Hematopoietic multipotent progenitor cell treated with erythropoietin and hydrocortisone succinate and interleukin-3 and kit ligand, for 17 days (in vitro differentiated cells): ENCODE data around the gene RHBG.
"Not testable (repeated sequence)": the region's sequence is repeated elsewhere in the genome, so short reads cannot be mapped to it uniquely, and the experiment has no call there.

ENCODE experiments used
- DNase-seq: peaks from one replicate; pipeline ENCODE4 v3.0.0-alpha.2; 2015; ENCODE audit warnings: low spot score

Gene RHBG

DNA sequence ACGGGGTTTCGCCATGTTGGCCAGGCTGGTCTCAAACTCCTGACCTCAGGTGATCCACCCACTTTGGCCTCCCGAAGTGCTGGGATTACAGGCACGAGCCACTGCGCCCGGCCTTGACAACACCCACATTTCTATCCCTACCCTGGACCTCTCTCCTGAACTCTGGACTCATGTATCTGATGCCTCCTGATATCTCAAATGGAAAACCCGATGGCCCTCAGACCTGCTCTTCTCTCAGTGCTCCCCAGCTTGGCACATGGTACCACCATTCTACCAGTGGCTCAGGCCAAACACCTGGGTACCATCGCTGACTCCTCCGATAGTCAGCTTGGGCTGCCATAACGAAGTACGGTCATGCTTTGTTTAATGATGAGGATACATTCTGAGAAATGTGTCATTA, 8.5 kb upstream of the RHBG start:
- no peak for DNase-seq

DNA sequence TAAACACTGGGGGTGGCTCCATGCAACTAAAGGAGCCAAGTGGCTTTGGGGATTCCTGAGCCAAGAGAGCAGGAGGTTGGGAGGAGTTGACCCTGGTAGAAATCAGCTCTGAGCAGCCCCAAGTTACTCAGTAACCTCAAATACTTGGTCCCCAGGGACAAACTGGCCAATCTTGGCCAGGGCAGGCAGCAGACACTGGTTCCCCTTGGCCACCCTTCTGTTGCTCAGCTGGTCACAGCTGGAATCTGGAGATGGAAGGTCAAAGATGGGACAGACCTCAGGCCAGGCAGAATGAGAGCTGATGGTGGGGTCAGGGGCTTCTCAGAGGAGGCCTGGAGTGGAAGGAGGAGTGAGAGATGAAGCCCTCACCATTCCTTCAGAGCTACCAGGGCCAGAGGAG, 3.3 kb upstream of the RHBG start:
- no peak for DNase-seq

DNA sequence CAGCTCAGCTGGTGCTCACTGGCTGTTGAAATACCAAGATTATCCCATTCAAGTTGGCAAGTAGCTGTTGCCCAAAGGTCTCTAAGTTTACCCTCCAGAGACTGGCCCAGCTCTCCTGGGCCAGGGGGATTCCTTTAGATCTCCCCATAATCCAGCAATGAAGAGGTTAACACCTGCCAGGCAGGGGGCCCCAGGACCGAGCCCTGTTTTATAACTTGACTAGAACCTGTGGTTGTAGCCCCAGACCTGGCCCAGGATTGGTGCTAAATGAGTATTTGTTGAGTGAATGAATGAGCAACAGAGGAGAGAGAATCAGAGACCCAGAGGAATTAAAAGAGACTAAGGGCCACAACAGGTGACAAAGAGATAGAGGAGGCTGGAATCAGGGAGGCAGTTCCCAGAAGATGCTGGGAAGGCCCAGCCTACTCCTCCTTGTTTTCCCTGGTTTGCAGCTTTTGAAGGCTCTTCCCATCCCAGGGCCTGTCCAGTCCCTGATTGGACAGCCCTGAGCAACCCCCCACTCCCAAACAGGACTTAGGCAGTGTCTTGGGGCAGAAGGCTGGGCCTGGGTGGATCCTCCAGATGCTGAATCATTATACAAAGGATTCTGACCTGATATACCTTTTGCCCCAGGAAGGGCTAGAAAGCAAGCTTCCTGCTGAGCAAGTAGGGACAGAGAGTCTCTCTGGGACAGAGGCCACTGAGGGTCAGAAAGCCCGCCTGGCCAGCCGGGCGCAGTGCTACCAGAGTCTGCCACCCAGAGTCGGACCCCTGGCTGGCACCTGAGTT, 2.4 kb upstream of the RHBG start:
- DNase-seq = no peak

DNA sequence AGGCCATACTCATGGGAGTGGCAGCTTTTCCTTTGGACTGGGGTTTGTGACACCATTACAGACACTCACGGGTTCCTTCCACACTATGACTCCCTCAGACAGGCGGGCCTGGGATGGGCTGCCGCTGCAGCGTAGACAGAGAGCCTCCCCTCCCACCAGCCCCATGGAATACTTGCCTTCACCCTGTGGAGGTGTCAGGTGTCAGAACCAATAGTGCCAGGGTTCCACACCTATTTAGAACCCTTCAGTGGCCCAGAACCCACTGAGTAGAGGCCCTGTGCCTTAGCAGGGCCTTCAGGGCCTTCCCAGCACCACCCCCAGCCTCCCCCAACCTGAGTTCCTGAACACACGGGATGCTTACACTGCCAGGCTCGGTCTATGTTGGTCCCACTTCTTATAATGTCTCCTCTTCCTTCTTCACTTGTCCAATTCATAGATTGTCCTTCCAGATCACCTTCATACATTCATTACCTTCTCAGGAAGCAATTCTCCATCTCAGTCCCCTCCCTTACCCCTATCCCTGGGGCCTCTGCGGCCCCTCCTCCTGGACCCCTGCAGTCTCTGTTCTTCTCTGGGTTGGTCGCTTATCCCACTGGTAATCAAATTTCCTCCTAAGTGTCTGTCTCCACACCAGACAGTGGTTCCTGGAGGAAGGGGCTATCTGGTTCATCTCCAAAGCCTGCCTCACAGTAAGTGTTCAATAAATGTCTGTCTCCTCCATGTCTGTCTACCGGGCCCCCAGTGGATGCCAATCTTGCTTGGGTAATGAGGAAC, 1.4 kb upstream of the RHBG start:
- no peak for DNase-seq

DNA sequence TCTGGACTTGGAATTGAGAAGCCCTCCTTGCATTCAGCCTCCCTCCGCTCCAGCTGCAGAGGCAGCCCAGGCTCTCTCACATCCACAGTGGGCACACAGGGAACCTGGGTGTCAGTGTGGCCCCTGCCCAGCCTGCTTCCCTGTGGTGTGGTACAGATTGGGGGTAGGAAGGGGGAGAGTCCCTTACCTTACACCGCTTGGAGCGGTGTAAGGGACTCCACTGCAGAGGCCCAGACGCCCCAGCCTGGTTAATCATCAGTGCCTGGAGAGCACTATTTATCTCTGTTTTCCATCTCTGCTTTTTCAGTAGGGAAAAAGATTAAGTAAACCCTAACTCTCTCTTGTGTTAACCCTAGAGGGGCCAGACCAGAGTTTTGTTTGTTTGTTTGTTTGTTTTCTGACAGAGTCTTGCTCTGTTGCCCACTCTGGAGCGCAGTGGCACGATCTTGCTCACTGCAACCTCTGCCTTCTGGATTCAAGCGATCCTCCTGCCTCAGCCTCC, 803 bp upstream of the RHBG start:
- DNase-seq = no peak

DNA sequence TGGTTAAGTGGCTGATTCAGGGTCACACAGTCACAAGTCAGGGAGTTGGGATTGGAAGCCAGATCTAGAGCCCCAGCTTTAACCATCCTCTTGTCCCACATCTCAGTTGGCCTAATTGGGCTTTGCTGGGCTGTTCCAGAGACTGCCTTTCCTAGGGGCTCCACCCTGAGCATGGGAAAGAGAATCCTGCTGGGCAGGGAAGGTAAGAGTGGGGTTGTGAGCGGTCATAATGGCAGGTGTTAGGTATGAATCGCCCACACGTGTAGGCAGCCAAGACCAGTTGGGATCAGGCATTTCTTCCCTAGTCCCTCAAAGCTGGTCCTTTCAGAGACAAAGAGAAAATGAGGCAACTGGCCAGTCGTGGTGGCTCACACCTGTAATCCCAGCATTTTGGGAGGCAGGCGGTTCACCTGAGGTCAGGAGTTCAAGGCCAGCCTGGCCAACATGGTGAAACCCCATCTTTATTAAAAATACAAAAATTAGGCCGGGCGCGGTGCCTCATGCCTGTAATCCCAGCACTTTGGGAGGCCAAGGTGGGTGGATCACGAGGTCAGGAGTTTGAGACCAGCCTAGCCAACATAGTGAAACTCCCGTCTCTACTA, 775 bp downstream of the RHBG start:
- DNase-seq = not testable (repeated sequence)

DNA sequence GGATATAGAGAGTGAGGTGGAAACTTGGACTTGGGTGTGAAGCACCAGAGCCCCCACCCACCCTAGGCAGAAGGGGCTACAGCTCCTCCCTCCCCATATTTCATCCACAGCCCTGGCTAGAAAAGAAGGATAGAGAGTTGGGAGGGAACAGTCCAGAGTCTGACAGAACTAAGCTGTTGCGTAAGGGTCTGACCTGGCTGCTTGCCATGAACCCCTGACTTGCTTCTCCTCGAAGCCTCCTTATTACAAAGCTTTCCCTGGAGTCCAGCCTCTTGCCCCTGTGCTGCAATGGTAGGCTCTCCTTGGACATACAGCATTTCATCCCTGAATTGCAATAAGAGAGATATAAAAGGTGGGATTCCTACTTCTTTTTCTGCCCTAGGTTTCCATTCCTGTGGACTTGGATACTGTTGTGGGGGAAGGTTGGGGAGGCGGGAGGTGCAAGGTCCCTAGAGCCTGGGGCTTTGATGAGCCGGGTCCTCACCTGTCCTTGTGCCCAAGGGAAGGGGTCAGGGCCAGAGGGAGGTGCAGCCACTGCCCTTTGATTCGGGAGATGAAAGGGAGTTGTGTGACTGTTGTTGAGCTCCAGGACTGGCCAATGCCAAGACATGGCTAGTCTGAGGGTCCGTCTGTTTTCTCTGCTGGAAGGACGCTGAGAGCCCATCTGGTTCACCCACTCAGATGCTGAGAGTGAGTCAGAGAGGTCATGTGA, 2.7 kb downstream of the RHBG start:
- DNase-seq = no peak

DNA sequence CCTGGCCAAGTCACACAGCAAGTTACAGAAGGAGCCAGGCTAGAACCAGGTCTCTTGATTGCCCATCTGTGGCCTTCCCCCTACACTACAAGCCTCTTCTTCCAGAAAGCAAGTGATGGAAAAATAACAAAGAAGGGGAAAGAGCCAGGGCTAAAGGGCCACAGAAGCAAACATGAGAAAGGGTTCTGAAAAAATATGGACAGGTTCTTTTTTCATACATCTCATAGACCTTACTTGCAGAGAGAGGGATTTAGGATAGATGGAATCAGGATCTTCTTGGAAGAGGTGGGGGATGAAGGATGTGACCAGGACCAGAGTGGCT, 3.2 kb downstream of the RHBG start:
- no peak for DNase-seq

DNA sequence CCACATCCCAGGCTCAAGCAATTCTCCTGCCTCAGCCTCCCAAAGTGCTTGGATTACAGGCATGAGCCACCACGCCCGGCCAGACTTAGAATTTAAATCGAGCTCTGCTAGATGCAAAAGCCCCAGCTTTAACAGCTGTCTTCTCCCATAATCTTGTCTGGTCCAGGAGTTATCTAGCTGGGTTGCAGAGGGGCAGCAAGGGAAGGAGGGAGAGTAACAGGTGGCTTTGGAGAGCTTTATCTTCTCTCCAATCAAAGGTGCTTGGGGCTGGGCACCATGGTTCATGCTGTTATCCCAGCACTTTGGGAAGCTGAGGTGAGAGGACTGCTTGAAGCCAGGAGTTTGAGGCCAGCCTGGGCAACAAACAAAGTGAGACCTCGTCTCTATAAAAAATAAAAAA, 3.9 kb downstream of the RHBG start:
- no peak for DNase-seq

DNA sequence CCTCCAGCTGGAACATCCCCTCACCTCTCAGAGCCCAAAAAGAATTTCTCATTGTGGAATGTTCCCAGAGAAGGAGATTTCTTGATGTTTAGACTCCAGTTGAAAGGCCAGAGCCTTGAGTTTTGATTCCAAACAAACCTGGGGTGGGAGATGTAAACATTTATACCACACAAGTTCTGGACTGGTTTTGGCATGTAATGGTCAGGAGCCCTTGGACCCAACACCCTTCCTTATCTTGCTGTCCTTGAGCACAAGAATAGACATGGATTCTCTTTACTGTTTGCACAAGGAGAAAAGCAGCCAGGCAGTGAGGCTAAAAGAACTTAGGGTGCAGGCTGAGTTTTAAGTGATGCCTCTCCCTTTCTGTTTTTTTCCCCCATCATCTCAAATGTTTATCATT, 4.5 kb downstream of the RHBG start:
- no peak for DNase-seq

DNA sequence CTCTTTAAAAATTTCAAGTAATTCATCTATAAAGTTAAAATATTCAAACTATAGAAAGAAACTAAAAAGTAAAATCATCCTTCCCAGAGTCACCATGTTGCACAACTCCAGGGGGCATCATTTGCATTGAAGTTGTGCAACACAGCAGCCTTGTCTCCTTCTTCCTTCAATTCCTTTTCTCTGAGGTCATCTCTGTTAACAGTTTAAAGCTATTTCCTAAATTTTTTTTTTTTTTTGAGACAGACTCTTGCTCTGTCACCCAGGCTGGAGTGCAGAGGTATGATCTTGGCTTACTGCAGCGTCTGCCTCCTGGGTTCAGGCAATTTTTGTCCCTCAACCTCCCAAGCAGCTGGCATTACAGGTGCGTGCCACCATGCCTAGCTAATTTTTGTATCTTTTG, 7.1 kb downstream of the RHBG start:
- no peak for DNase-seq

DNA sequence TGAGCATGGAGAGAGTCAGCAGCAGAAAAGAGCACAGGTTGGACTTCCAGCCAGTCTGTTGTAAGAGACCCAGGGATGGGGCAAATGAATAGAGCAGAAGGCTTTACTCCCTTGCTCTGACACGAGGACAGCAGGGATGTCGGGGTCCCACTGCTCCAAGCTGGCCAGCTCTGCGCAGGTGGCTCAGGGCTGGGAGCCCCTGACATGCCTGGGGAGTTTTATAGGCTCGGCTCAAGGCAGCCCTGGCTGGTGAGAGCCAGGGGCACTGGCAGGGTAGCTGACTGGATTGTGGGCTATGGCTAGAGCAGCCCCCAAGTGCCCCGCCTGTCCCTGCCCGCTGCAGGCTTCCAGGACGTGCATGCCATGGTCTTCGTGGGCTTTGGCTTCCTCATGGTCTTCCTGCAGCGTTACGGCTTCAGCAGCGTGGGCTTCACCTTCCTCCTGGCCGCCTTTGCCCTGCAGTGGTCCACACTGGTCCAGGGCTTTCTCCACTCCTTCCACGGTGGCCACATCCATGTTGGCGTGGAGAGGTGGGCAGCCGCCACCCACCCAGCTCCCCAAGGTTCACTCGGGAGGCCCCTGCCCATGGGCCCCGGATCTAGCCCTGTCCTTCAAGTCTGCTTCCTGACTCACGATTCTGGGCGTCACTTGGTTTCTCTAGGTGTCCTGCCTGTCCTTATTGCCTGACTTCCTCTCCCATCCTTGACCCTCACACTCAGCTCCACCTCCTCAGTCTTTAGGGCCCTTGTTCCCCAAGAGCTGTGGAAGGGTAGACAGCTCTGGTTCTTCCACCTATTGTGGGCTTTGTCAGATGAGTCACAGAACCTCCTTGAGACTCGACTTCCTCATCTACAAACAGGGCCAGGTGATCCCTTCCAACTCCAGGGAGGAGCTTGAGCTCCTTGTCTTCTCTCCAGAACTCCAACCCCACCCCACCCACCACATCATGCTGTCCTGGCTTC, 8.2 kb downstream of the RHBG start:
- no peak for DNase-seq

DNA sequence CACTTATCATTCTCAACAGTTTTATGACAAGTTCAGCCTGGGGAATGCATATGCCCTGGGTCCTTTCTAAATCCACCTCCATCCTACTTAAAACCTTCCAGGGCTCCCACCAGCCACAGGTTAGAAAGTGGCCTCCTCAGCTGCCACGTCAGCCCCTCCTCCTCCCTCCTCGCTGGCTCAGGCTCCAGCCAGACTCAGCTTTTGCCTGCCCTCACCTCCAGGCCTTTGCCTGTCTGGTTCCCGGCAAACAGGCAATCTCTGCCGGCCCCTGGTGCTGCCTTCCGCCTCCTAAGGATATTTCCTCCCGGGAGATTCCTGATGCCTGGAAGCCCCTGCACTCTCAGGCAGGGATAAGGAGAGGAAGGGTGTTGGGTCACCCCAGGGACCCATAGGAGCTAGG, 9.5 kb downstream of the RHBG start:
- no peak for DNase-seq

DNA sequence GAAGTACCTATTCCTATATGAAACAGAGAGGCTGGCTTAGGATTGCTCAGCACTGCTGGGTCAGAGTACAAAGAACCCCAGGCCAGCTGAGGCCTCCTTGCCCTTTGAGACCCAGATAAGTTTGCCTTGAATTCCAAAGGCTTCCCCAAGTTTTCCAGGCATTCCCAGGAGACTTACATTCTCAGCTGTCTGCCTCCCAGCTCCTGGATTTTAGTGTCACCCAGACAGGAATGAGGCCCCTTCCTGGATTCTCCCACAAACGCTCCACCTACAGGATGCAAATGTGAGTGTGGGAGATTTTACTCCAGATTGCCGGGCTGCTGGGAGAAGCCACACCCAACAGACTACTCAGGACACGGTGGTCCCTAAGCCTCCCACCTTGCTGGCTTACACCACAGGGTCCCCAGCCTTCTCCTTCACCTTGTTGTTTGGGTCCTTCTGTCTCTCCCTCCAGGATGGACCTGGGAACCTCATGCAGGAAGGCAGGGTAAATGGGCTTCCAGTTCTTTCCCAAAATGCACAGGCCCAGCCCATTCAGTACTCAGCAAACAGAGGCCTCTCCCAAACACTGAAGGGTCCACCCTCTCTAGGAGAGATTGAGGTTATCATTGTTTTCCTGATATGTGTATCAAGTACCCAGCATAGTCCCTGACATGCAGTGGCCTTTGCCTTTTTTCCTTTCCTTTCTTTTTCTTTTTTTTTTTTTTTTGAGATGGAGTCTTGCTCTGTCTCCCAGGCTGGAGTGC, 10.6 kb downstream of the RHBG start:
- DNase-seq = no peak

DNA sequence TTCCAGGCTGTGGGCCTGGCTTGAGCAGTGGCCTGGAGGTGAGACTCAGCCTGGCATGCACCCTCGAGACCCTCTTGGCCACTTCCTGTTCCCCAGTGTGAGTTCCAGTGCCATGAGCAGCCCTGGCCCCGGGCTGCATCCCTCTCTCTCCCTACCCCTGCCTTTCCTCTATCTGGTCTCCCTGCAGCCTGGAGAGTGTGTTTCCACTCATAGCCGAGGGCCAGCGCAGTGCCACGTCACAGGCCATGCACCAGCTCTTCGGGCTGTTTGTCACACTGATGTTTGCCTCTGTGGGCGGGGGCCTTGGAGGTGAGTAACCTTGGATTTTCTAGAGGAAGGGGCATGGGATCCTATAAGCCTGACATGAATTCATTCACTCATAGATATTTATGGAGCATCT, 13.6 kb downstream of the RHBG start:
- DNase-seq = no peak

DNA sequence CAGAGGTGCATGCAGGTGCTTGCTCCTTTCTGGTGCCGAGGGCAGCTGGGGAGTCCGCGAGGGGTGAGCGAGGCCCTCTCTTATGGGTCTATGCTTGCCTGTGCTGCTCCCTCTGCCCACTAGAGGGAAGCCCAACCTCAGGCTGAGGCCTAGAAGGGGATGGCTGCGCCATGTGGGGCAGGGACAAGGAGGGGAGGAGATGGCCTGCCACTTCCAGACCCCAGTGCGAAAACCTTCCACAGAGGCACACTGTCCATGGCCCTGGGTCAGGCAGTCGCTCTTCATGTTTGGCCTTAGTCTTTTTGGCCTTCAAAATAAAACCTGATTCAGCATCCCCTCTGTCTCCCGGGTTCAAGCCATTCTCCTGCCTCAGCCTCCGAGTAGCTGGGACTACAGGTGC, 14.0 kb downstream of the RHBG start:
- DNase-seq = peak; percentile 18

DNA sequence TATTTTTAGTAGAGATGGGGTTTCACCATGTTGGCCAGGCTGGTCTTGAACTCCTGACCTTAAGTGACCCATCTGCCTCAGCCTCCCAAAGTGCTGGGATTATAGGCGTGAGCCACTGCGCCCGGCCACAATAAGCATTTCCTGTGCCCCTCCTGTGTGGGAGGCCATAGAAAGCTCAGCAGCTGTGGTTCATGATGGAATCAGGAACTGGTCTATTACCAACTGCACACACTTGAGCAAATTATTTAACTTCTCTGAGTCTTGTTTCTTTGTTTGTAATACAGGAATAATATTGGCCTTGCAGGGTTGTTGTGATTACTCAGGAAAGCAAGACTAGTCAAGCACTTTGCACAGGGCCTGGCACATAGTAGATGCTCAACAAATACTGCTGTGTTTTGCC, 15.0 kb downstream of the RHBG start:
- no peak for DNase-seq

DNA sequence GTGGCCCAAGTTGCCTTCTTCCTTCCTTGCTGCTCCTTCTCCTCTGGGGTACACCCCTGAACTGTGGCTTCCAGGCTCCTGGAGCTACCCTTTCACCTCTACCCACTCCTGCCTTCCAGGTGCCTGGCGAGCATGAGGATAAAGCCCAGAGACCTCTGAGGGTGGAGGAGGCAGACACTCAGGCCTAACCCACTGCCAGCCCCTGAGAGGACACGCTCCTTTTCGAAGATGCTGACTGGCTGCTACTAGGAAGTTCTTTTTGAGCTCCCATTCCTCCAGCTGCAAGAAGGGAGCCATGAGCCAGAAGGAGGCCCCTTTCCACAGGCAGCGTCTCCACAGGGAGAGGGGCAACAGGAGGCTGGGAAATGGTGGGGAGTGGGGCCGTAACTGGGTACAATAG, 15.6 kb downstream of the RHBG start:
- no peak for DNase-seq

DNA sequence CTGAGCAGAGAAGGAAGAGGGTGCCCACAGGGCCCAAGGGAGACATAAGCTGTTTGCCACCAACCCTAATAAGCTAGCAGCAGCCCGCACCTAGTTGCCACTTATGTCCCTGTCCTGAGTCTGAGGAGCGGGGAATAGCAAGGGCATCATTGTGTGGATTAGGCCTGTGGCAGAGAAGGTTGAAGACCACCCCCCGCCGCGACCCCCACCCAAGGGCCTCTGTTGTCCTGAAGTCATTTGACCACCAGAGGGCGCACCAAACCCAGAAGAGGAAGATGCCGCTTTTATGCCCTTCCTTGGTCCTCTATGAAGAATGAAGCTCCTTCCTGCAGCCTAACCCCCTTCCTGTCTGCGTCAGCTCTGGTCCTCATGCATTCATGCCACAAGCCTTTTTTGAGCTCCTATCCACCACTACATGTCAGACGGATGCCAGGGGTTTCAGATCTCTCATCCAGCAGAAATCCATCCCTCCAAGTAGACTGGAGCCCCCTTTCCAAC, 16.6 kb downstream of the RHBG start:
- DNase-seq = peak; percentile 67

DNA sequence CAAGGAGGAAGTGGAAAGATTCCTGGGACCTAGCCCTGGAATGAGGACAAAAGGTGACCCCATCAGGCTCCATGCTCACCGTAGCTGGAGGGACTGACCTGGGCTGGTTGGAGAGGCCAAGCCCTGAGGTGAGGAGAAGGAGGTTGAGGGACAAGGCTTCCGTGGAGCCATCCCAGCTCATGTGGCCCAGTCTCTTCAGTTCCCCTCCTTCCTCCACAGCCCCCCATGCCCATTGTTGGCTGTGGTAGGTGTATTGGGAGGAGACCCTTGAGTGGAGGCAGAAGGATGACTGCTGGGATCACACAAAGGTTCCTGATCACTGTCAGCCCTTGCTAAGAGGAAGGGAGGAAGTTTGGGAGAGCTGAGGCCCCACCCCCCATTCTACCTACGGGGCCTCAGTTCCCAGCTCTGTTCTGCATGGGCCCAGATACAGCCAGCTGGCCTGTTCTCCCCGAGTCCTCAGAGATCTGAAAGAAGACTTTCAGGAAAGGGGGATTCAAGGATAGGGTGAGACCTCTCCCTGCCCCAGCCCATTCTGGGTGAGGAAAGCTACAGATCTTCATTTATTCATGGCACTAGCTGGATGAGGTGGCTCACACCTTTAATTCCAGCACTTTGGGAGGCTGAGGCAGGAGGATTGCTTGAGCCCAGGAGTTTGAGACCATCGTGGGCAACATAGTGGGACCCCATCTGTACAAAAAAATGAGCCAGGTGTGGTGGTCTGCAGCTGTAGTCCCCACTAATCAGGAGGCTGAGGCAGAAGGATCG, 17.3 kb downstream of the RHBG start:
- no peak for DNase-seq
